GM21447 (cell line): ENCODE results near the gene MSANTD1.

ENCODE experiments used
- ATAC-seq: cut with Tn5 transposase; IDR thresholded peaks from one replicate; pipeline ENCODE4 v1.9.1; 2021; ENCODE audit not compliant: unreplicated experiment

MSANTD1 gene

GRCh38 chr4:3215733-3216132 is 33.2 kb upstream of the MSANTD1 start:
- ATAC-seq = no peak

GRCh38 chr4:3217266-3217665 is 31.7 kb upstream of the MSANTD1 start:
- no peak for ATAC-seq

- no peak for ATAC-seq
Observed at GRCh38 chr4:3217771-3218170, 31.2 kb upstream of the MSANTD1 start.

- ATAC-seq = no peak
Observed at GRCh38 chr4:3218824-3219760, 29.9 kb upstream of the MSANTD1 start.

- no peak for ATAC-seq
Observed at GRCh38 chr4:3219761-3220475, 29.0 kb upstream of the MSANTD1 start.

GRCh38 chr4:3220476-3221183 is 28.3 kb upstream of the MSANTD1 start:
- ATAC-seq = no peak

GRCh38 chr4:3221184-3221494 is 27.8 kb upstream of the MSANTD1 start:
- ATAC-seq = no peak

GRCh38 chr4:3221996-3222395 is 27.0 kb upstream of the MSANTD1 start:
- no peak for ATAC-seq

- ATAC-seq = no peak
Observed at GRCh38 chr4:3223346-3223745, 25.6 kb upstream of the MSANTD1 start.

- no peak for ATAC-seq
Observed at GRCh38 chr4:3223956-3224748, 24.8 kb upstream of the MSANTD1 start.

GRCh38 chr4:3225071-3225850 is 23.7 kb upstream of the MSANTD1 start:
- ATAC-seq = no peak

- no peak for ATAC-seq
Observed at GRCh38 chr4:3225936-3226335, 23.0 kb upstream of the MSANTD1 start.

- ATAC-seq = no peak
Observed at GRCh38 chr4:3226467-3226866, 22.5 kb upstream of the MSANTD1 start.

- no peak for ATAC-seq
Observed at GRCh38 chr4:3226944-3227343, 22.0 kb upstream of the MSANTD1 start.

GRCh38 chr4:3227878-3228675 is 20.9 kb upstream of the MSANTD1 start:
- ATAC-seq = no peak

GRCh38 chr4:3228881-3229280 is 20.1 kb upstream of the MSANTD1 start:
- ATAC-seq = no peak

GRCh38 chr4:3229328-3229727 is 19.6 kb upstream of the MSANTD1 start:
- ATAC-seq = no peak

- ATAC-seq = no peak
Observed at GRCh38 chr4:3229964-3230363, 19.0 kb upstream of the MSANTD1 start.

- no peak for ATAC-seq
Observed at GRCh38 chr4:3231471-3231870, 17.5 kb upstream of the MSANTD1 start.
